H9 (cell line): ENCODE results near the gene HUS1. TPM values are rescaled to one million over a fixed set of nuclear protein-coding genes. Genes with fewer than 3 reads are reported as not detected.
"Not testable (repeated sequence)": the region's sequence is repeated elsewhere in the genome, so short reads cannot be mapped to it uniquely, and the experiment has no call there.

Experiments
- DNase-seq: peaks from one replicate; pipeline ENCODE4 v3.0.0-alpha.2; 2017
- H2AFZ ChIP-seq: one replicate; pipeline ENCODE4 v1.6.1; 2013; ENCODE audit warnings: mild to moderate bottlenecking, low read length, control low read depth, moderate library complexity
- H2AK5ac ChIP-seq: 2 replicates; pipeline ENCODE4 v1.6.1; 2013; ENCODE audit warnings: low read length, control low read depth, mixed read lengths; ENCODE audit not compliant: insufficient read length
- H2BK120ac ChIP-seq: one replicate; pipeline ENCODE4 v1.6.1; 2013; ENCODE audit warnings: low read depth, mild to moderate bottlenecking, low read length, control low read depth, inconsistent platforms; ENCODE audit not compliant: poor library complexity, severe bottlenecking
- H2BK12ac ChIP-seq: 2 replicates; pipeline ENCODE4 v1.6.1; 2013; ENCODE audit warnings: low read length, control low read depth, mixed read lengths, low read depth; ENCODE audit not compliant: insufficient read length
- H2BK15ac ChIP-seq: 2 replicates; pipeline ENCODE4 v1.6.1; 2013; ENCODE audit warnings: low read depth, low read length, control low read depth
- H2BK20ac ChIP-seq: one replicate; pipeline ENCODE4 v1.6.1; 2013; ENCODE audit warnings: low read depth, mild to moderate bottlenecking, low read length, control low read depth, inconsistent platforms; ENCODE audit not compliant: poor library complexity, severe bottlenecking
- H2BK5ac ChIP-seq: 2 replicates; pipeline ENCODE4 v1.6.1; 2013; ENCODE audit warnings: low read length, control low read depth, mixed read lengths; ENCODE audit not compliant: insufficient read length
- H3K14ac ChIP-seq: 2 replicates; pipeline ENCODE4 v1.6.1; 2013; ENCODE audit warnings: low read length, control low read depth; ENCODE audit not compliant: insufficient read depth
- H3K18ac ChIP-seq: 2 replicates; pipeline ENCODE4 v1.6.1; 2013; ENCODE audit warnings: low read depth, mild to moderate bottlenecking, mixed read lengths, low read length, control low read depth; ENCODE audit not compliant: insufficient read length
- H3K23ac ChIP-seq: 2 replicates; pipeline ENCODE4 v1.6.1; 2013; ENCODE audit warnings: low read length, control low read depth, mixed read lengths, low read depth; ENCODE audit not compliant: insufficient read length
- H3K23me2 ChIP-seq: 2 replicates; pipeline ENCODE4 v1.6.1; 2013; ENCODE audit warnings: low read depth, mild to moderate bottlenecking, mixed read lengths, low read length, control low read depth; ENCODE audit not compliant: insufficient read length, poor library complexity, severe bottlenecking
- H3K27ac ChIP-seq: 2 replicates; pipeline ENCODE4 v1.5.1; 2013; ENCODE audit warnings: low read length, control low read depth, mixed read lengths, low read depth; ENCODE audit not compliant: insufficient read length
- H3K27me3 ChIP-seq: 2 replicates; pipeline ENCODE4 v1.6.1; 2013; ENCODE audit warnings: low read length, control low read depth, inconsistent platforms; ENCODE audit not compliant: insufficient read depth
- H3K4ac ChIP-seq: 2 replicates; pipeline ENCODE4 v1.6.1; 2013; ENCODE audit warnings: low read depth, mild to moderate bottlenecking, control low read depth, inconsistent platforms, low read length, moderate library complexity
- H3K4me1 ChIP-seq: 2 replicates; pipeline ENCODE4 v1.6.1; 2013; ENCODE audit warnings: low read length, control low read depth, inconsistent platforms; ENCODE audit not compliant: insufficient read depth
- H3K4me2 ChIP-seq: 2 replicates; pipeline ENCODE4 v1.6.1; 2013; ENCODE audit warnings: low read length, control low read depth, mixed read lengths; ENCODE audit not compliant: insufficient read length, insufficient read depth
- H3K56ac ChIP-seq: 2 replicates; pipeline ENCODE4 v1.6.1; 2013; ENCODE audit warnings: low read depth, mild to moderate bottlenecking, mixed read lengths, low read length, control low read depth; ENCODE audit not compliant: insufficient read length
- H3K79me1 ChIP-seq: 2 replicates; pipeline ENCODE4 v1.6.1; 2013; ENCODE audit warnings: low read depth, mild to moderate bottlenecking, moderate library complexity, low read length, control low read depth, inconsistent platforms; ENCODE audit not compliant: insufficient read depth, poor library complexity, severe bottlenecking
- H3K79me2 ChIP-seq: 2 replicates; pipeline ENCODE4 v1.6.1; 2013; ENCODE audit warnings: low read length, control low read depth, inconsistent platforms; ENCODE audit not compliant: insufficient read depth
- H3K9ac ChIP-seq: 2 replicates; pipeline ENCODE4 v1.6.1; 2013; ENCODE audit warnings: low read length, control low read depth, mixed read lengths; ENCODE audit not compliant: insufficient read length; ENCODE audit errors: extremely low read depth
- H3K9me3 ChIP-seq: one replicate; pipeline ENCODE4 v1.6.1; 2013; ENCODE audit warnings: low read depth, low read length, inconsistent platforms; ENCODE audit not compliant: control insufficient read depth
- H3T11ph ChIP-seq: one replicate; pipeline ENCODE4 v1.6.1; 2013; ENCODE audit warnings: mild to moderate bottlenecking, low read length, control low read depth, inconsistent platforms
- H4K20me1 ChIP-seq: one replicate; pipeline ENCODE4 v1.6.1; 2013; ENCODE audit not compliant: control insufficient read depth, insufficient read length, insufficient read depth
- H4K5ac ChIP-seq: 2 replicates; pipeline ENCODE4 v1.6.1; 2013; ENCODE audit warnings: low read depth, mild to moderate bottlenecking, mixed read lengths, low read length, control low read depth; ENCODE audit not compliant: insufficient read length
- H4K8ac ChIP-seq: replicated peaks from 2 replicates; pipeline ENCODE4 v1.6.1; 2013; ENCODE audit warnings: low read length, control low read depth, mixed read lengths, low read depth; ENCODE audit not compliant: insufficient read length
- H4K91ac ChIP-seq: 2 replicates; pipeline ENCODE4 v1.6.1; 2013; ENCODE audit warnings: low read depth, mild to moderate bottlenecking, moderate library complexity, mixed read lengths, low read length, control low read depth; ENCODE audit not compliant: insufficient read length
- H3K27ac Mint-ChIP-seq, 3 experiments: 2 replicates in 2 of 3; 3 replicates in 1 of 3; pipeline ENCODE4 v1.8.0; 2020 to 2021; ENCODE audit warnings: mixed read lengths in 3 of 3, mild to moderate bottlenecking in 1 of 3, moderate library complexity in 1 of 3
- H3K27me3 Mint-ChIP-seq: 2 replicates; pipeline ENCODE4 v1.8.0; 2021; ENCODE audit warnings: low read depth, mild to moderate bottlenecking, moderate library complexity, mixed read lengths
- H3K36me3 Mint-ChIP-seq, 3 experiments: 2 replicates in 2 of 3; 3 replicates in 1 of 3; pipeline ENCODE4 v1.8.0; 2020 to 2021; ENCODE audit warnings: low read depth in 3 of 3, mixed read lengths in 3 of 3; ENCODE audit not compliant: insufficient read depth in 1 of 3
- H3K4me1 Mint-ChIP-seq, 2 experiments: 2 replicates each; pipeline ENCODE4 v1.8.0; 2020; ENCODE audit warnings: mixed read lengths in 2 of 2
- H3K4me3 Mint-ChIP-seq, 2 experiments: 2 replicates in 1 of 2; 3 replicates in 1 of 2; pipeline ENCODE4 v1.8.0; 2020 to 2021; ENCODE audit warnings: mild to moderate bottlenecking in 2 of 2, mixed read lengths in 2 of 2, moderate library complexity in 1 of 2
- H3K9me3 Mint-ChIP-seq, 2 experiments: 2 replicates in 1 of 2; 3 replicates in 1 of 2; pipeline ENCODE4 v1.8.0; 2020; ENCODE audit warnings: mild to moderate bottlenecking in 2 of 2, mixed read lengths in 2 of 2, moderate library complexity in 1 of 2
- WGBS: extraction: QIAGEN DNeasy Blood & Tissue Kit; methylation state at CpG from one replicate; pipeline ENCODE4 v1.1.7; 2013; ENCODE audit warnings: missing lambda C conversion rate, low lambda C conversion rate, mixed read lengths; ENCODE audit not compliant: insufficient read length; ENCODE audit errors: extremely low coverage; 5-methylcytosine and 5-hydroxymethylcytosine counted together
- total RNA-seq: library from RNA; stranded (reverse); gene quantifications from 2 replicates; pipeline ENCODE4 v1.2.1, GENCODE V29; 2021
- TF ChIP-seq, protein P1 (sequence below): fragments of 200-600 bp; sonication (generic); conservative IDR thresholded peaks from 3 replicates; pipeline ENCODE4 v1.8.0; 2021; ENCODE audit warnings: antibody characterized with exemption, mild to moderate bottlenecking

HUS1 gene
- total RNA-seq, 1 experiment from 2014 or later = 43.1 TPM

DNA sequence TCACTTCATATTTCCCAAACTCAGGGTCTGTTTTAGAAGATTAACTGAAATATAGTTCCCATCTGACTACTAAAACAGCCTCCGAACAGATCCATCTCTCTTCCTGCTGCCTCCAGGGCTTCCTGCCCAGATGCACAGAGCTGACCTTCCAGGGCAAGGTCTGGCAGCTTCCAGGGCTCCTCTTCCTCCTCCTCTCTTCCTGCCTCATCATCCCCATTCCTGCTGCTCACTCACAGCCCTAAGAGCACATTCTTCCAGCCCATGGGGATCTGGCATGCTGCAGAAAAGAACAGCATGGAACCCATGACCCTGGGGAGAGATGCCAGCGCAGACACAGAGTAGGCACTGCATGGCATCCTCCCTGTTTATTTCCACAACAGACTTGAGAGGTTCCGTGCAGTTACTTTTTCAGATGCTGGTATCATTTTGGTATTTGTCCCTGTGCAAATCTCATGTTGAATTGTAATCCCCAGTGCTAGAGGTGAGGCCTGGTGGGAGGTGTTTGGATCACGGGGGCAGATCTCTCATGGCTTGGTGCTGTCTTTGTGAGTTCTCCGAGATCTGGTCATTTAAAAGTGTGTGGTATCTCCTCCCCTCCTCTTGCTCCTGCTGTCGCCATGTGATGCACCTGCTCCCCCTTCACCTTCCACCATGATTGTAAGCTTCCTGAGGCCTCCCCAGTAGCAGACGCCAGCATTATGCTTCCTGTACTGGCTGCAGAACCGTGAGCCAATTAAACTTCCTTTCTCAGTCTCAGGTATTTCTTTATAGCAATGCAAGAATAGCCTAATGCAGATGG lies 35.5 kb downstream of the HUS1 start:
- H4K20me1 ChIP-seq = no peaks in the 10 kb centered on the region
- H2BK20ac ChIP-seq = no peak overlapping the region
- TF ChIP-seq, protein P1, sequence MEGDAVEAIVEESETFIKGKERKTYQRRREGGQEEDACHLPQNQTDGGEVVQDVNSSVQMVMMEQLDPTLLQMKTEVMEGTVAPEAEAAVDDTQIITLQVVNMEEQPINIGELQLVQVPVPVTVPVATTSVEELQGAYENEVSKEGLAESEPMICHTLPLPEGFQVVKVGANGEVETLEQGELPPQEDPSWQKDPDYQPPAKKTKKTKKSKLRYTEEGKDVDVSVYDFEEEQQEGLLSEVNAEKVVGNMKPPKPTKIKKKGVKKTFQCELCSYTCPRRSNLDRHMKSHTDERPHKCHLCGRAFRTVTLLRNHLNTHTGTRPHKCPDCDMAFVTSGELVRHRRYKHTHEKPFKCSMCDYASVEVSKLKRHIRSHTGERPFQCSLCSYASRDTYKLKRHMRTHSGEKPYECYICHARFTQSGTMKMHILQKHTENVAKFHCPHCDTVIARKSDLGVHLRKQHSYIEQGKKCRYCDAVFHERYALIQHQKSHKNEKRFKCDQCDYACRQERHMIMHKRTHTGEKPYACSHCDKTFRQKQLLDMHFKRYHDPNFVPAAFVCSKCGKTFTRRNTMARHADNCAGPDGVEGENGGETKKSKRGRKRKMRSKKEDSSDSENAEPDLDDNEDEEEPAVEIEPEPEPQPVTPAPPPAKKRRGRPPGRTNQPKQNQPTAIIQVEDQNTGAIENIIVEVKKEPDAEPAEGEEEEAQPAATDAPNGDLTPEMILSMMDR = no peak
- H3K23ac ChIP-seq = no peak overlapping the region
- no peak overlapping the region for H2BK12ac ChIP-seq
- no peaks in the 10 kb centered on the region for H3K79me2 ChIP-seq
- Mint-ChIP-seq H3K4me1 (peaks cover 21 to 38% of the 10 kb centered on the region in 2 experiments), H3K9me3 (no peaks in the 10 kb centered on the region), H3K36me3 (no peaks in the 10 kb centered on the region), H3K27me3 (no peaks in the 10 kb centered on the region; the same call in 1 of the 2 replicates), H3K4me3 (no peak overlapping the region), H3K27ac (no peak overlapping the region)
- H3K18ac ChIP-seq = no peak overlapping the region
- no peak overlapping the region; the same call in 1 of the 2 replicates for H3K14ac ChIP-seq
- H3K4ac ChIP-seq = no peak overlapping the region
- no peak overlapping the region for H2BK15ac ChIP-seq
- H3K56ac ChIP-seq = no peak overlapping the region
- peaks cover 8% of the 10 kb centered on the region; the same call in 1 of the 2 replicates for H3K4me1 ChIP-seq
- H2BK120ac ChIP-seq = no peak overlapping the region
- no peak overlapping the region for H3K9ac ChIP-seq
- no peaks in the 10 kb centered on the region for H3K23me2 ChIP-seq
- WGBS = no CpG with 5 or more reads among the region's 8 CpGs
- H3K4me2 ChIP-seq = no peak overlapping the region
- no peak overlapping the region for H4K8ac ChIP-seq
- no peaks in the 10 kb centered on the region for H3K79me1 ChIP-seq
- no peak overlapping the region for H2BK5ac ChIP-seq
- H4K5ac ChIP-seq = no peak overlapping the region
- H3T11ph ChIP-seq = no peak overlapping the region
- H4K91ac ChIP-seq = no peak overlapping the region
- no peaks in the 10 kb centered on the region for H3K9me3 ChIP-seq
- DNase-seq = no peak
- no peaks in the 10 kb centered on the region for H3K27me3 ChIP-seq
- H3K27ac ChIP-seq = no peak overlapping the region
- no peak overlapping the region for H2AFZ ChIP-seq
- H2AK5ac ChIP-seq = no peak overlapping the region

DNA sequence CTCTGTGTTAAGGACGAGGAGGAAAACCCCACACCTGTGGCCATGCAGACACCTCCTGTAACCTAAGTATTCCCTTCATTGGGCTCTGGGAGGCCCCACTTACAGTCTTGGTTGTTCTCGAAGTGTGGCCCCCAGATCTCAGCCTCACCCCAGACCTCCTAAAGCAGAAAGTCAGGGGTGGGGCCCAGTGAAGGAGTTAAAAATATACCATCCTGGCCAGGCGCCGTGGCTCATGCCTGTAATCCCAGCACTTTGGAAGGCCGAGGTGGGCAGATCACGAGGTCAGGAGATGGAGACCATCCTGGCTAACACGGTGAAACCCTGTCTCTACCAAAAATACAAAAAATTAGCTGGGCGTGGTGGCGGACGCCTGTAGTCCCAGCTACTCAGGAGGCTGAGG lies 36.8 kb downstream of the HUS1 start:
- H2BK12ac ChIP-seq, H3K27ac Mint-ChIP-seq, H3K4me1 ChIP-seq, H3K79me2 ChIP-seq, H4K5ac ChIP-seq, H3K9me3 Mint-ChIP-seq, H3K27me3 ChIP-seq, H4K20me1 ChIP-seq, H3K9ac ChIP-seq, H2BK20ac ChIP-seq, H2AK5ac ChIP-seq, H3K9me3 ChIP-seq, H4K8ac ChIP-seq, H3K14ac ChIP-seq, H3K4me2 ChIP-seq, H3K36me3 Mint-ChIP-seq, H3K27me3 Mint-ChIP-seq, H2BK15ac ChIP-seq, H3K56ac ChIP-seq, H3T11ph ChIP-seq, H3K23me2 ChIP-seq, DNase-seq, H2BK5ac ChIP-seq, H3K18ac ChIP-seq, H3K79me1 ChIP-seq, H3K4ac ChIP-seq, H3K27ac ChIP-seq, H3K4me3 Mint-ChIP-seq, H4K91ac ChIP-seq, H2BK120ac ChIP-seq, H3K23ac ChIP-seq, H2AFZ ChIP-seq: not testable (repeated sequence)
- peaks cover 24 to 39% of the 10 kb centered on the region in 2 experiments for H3K4me1 Mint-ChIP-seq
- no CpG with 5 or more reads among the region's 10 CpGs for WGBS
